ENCODE results near the gene IQSEC2.

- TF ChIP-seq CTCF (IDR thresholded peaks at IDR 0.05) (no peak), POLR2A (IDR thresholded peaks at IDR 0.05) (no peak)
Measured at GRCh38 chrX:53283099-53283498, 1.7 kb upstream of the IQSEC2 start.

Measured in stomach (tissue), 4 donors.